ENCODE results near the gene ANXA4.

DNA sequence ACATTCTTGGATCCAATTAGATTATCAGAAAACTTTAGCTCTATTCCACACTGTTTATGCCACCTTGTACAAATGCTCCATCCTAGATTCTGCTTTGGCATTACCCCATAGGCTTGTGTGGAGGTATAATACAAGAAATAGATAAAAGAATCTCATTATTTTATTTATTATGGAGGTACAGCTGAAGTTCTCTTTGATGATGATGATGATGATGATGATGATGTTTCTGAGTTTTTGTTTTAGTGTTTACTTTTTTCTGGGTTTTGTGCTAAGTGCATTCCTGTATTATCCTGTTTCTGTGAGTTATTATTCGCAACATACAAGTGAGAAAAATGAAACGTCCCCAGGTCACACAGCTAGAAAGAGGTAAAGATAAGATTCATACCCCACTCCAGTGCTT lies 43.4 kb downstream of the ANXA4 start:
- TF ChIP-seq TARDBP (IDR thresholded peaks at IDR 0.05) (no peak), SP1 (IDR thresholded peaks at IDR 0.05) (no peak), ZNF384 (IDR thresholded peaks at IDR 0.05) (no peak)

Data from HEK293T (cell line).